Measurements from ENCODE around the gene ZNF592.
A peak's percentile ranks its signal among the peaks of the same experiment; 100 is the strongest.
"Not testable (repeated sequence)": the region's sequence is repeated elsewhere in the genome, so short reads cannot be mapped to it uniquely, and the experiment has no call there.

ZNF592 gene, protein sequence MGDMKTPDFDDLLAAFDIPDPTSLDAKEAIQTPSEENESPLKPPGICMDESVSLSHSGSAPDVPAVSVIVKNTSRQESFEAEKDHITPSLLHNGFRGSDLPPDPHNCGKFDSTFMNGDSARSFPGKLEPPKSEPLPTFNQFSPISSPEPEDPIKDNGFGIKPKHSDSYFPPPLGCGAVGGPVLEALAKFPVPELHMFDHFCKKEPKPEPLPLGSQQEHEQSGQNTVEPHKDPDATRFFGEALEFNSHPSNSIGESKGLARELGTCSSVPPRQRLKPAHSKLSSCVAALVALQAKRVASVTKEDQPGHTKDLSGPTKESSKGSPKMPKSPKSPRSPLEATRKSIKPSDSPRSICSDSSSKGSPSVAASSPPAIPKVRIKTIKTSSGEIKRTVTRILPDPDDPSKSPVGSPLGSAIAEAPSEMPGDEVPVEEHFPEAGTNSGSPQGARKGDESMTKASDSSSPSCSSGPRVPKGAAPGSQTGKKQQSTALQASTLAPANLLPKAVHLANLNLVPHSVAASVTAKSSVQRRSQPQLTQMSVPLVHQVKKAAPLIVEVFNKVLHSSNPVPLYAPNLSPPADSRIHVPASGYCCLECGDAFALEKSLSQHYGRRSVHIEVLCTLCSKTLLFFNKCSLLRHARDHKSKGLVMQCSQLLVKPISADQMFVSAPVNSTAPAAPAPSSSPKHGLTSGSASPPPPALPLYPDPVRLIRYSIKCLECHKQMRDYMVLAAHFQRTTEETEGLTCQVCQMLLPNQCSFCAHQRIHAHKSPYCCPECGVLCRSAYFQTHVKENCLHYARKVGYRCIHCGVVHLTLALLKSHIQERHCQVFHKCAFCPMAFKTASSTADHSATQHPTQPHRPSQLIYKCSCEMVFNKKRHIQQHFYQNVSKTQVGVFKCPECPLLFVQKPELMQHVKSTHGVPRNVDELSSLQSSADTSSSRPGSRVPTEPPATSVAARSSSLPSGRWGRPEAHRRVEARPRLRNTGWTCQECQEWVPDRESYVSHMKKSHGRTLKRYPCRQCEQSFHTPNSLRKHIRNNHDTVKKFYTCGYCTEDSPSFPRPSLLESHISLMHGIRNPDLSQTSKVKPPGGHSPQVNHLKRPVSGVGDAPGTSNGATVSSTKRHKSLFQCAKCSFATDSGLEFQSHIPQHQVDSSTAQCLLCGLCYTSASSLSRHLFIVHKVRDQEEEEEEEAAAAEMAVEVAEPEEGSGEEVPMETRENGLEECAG (N-terminal part only)

GRCh38 chr15:84748274-84749110, at the start of gene ZNF592:
ZNF592 (plus strand) TSS chr15:84748592; CDS start chr15:84782676, 34,084 bp downstream.
- peak; percentile 6 for DNase-seq

DNA sequence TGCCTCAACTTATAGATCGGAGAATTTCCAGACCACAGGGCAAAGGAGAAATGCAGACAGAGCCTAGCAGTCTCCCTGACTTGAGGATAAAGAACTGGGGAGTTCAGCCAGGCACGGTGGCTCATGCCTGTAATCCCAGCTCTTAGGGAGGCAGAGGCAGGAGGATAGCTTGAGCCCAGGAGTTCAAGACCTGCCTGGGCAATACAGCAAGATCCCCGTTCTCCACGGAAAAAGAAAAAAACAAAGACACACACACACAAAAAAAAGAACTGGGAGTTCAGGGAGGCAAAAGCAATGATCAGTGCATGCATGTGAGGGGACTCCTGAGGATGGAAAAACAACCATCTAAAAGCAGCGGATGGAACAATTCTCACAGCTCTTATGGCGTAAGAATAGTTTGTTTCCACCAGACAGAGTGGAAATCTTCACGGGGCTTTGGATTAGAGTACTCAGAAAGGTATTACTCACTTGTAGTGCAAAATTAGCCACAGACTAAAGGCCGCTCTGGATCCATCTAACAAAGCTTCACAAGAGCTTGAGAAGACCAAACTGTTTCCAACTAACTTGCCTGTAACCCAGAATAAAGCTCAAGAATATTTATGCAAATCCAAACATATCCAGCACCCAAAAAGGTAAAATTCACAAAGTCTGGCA, 48.7 kb upstream of the ZNF592 start:
- no peak for DNase-seq

DNA sequence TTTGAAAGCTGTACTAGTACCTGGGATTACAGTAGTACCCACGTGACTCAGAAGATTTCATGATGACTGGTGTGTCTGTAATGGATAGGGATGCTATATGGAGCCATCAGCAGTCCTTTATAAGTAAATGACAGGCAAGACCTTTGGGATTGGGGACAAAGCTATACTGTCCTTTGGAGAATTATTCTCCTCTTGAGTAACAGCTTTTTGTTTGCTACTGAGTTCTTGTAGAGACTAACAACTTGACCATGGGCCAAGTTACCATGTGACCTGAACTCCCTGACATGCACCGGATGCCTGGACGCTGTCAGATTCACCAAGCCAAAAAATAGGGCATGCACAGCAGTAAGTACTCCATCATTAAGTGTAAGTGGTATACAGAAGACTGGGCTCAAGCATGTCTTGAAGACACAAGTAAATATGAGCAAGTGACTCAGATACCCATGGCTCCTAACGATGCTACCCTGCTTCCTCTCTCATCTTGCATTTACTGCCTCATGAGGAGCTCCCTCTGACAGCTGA, 45.4 kb upstream of the ZNF592 start:
- DNase-seq: no peak

DNA sequence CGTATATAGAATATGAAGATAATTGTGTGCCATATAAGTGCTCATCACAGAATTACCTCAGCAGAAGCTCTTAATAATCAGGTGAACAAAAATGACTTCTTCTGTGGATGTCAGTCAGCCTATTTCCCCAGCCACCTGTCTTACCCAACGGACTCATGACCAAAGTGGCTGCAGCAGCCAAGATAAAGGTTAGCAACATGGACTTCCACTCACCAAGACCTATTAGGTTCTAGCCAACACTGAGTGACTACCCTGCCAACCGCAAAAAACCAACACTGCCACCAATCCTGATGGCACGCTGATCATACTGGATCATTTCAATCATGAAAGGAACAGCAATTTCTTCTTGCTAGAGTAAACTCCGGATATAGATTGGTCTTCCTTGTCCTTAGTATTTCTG, 44.6 kb upstream of the ZNF592 start:
- DNase-seq: no peak

GRCh38 chr15:84714372-84714771, 34.0 kb upstream of the ZNF592 start:
- no peak for DNase-seq

DNA sequence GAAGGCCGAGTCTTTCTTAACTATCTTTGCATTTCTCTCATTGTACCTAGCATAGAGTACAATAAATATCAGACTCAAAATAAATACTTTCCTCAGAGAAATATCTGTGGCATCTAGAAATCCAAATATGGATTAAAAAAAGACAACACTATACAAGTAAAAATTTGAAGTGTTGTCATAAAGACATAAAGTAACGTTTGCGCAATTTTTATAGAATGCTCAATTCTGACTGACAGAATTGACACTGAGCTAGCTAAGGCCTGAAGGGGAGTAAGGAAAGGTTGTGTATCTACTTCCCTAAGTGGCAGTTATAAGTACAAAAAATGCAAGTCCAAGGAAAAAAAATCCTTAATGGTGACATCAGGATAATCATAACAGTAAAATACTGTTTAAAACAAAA, 33.6 kb upstream of the ZNF592 start:
- no peak for DNase-seq

DNA sequence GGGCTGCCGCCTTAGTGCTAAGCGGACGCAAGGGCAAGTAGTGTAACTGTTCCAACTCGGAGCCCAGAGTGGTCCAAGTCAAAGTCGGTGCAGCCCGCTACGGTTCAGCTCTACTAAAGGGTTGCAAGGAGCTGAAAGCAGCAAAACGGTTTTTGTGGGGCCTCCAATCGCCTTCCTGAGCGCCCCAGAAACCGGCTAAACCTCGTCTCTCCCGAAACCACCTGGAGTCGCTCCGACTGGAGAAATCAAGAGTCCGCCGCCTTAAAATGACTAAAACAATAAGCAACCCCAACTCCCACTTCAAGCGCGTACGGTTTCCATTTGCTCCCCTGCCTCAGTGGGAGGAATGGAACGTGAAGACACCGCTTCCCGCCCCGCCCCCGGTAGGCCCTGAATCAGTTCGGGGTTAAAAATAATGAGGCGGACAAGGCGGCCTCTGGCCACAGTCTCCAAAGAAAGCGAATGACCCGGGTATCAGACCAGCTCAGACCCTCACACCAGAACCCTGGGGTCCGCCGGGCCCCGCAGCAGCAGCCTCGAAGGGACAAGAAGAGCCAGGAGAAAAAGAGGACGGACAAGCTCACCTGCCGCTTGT, 32.9 kb upstream of the ZNF592 start:
- no peak for DNase-seq

DNA sequence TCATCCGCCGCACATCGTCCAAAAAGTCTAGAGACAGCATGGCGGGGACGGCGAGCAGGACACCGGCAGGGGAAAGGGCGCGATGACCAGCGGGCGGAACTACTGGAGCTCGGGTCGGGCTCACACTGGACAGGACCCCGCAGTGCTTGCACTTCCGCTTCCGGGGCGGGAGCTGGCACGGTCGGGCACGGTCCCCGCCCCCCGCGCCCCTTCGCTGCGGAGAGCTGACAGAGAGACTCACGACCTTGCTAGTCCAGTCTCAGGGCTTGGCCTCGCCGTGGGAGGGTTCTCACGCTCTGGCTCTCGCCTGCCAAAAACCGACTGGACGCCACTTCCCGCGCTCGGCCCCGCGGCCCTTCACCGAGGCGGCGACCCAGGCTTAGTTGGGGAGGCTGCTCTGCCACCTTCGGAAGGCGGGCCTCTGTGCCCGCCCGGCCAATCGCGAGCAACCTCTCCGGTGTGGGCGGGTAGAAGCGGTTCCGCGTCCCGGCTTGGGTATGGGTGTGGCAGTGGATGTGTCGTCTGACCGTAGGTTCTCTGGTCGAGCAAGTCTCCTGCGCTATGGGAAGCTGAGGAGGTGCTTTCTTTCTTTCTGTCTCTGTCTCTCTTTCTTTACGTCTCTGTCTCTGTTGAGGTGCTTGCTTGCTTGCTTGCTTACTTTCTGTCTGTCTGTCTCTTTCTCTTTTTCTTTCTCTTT, 32.2 kb upstream of the ZNF592 start, which contains the start of gene SEC11A:
Gene SEC11A (minus strand): TSS at position 104 of the 697 bp plus-strand sequence. CDS start 64 bp downstream, at position 40.
- peak; percentile 78 for DNase-seq

GRCh38 chr15:84721371-84721770, 27.0 kb upstream of the ZNF592 start:
- no peak for DNase-seq

DNA sequence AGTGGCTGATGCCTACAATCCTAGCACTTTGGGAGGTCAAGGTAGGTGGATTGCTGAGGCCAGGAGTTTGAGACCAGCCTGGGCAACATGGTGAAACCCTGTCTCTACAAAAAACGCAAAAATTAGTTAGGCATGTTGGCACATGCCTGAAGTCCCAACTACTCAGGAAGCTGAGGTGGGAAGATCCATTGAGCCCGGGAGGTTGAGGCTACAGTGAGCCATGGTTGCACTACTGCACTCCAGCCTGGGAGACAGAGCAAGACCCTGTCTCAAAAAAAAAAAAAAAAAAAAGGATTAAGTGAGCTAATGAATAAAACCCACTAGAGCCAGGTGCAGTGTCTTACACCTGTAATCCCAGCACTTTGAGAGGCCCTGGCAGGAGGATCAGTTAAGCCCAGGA, 25.8 kb upstream of the ZNF592 start:
- no peak for DNase-seq

DNA sequence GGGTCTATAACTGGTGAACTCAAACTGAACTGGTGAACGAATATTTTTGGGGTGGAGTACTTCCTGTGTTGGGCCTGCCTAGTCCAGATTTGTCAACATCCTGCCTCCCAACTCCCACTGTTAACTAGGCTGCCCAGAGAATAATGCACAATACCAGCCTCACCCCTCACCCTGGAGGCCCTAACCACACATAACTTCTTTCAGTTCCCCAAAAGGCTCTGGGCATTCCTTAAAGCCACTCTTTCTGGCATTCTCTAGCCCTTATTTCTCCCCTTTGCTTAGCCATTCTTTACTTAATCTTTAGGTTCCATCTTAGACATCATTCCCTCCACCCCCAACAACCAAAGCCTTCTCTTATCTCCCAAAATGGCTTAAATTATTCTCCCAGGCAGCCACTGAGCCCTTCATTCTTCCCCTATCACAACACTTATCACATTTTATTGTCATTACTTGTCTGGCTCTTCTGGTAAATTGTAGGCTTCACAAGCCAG, 23.3 kb upstream of the ZNF592 start:
- DNase-seq: no peak

DNA sequence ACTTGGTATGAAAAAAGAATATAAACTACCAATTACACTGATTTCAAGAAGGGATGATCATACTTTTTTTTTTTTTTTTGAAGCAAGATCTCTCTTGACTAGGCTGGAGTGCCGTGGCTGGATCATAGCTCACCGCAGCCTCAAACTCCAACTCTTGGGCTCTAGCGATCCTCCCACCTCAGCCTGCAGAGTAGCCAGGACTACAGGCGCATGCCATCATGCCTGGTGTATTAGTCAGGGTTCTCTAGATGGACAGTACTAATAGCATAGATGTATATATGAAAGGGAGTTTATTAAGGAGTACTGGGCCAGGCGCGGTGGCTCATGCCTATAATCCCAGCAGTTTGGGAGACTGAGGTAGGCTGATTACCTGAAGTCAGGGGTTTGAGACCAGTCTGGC, 21.0 kb upstream of the ZNF592 start:
- no peak for DNase-seq

DNA sequence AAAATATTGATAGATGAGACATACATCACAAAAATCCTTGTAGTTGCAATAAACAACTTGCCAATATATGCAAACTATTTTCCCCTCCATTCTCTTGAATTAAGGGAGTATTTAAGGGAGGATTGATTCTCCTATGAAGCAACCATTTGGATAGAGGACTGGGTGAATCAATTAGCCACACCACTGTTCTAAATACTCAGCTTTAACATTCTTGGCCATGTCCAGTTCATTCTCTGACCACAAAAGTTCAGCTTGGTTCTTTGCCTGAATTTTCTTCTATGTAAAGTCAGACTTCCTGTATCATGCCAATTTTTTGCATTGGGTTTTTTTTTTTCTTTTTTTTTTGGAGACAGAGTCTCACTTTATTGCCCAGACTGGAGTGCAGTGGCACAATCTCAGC, 16.6 kb upstream of the ZNF592 start:
- DNase-seq: no peak

- no peak for DNase-seq
Observed at GRCh38 chr15:84734794-84735479, 13.5 kb upstream of the ZNF592 start.

- not testable (repeated sequence) for DNase-seq
Observed at GRCh38 chr15:84735480-84736061, 12.8 kb upstream of the ZNF592 start.

- no peak for DNase-seq
Observed at GRCh38 chr15:84736375-84736774, 12.0 kb upstream of the ZNF592 start.

DNA sequence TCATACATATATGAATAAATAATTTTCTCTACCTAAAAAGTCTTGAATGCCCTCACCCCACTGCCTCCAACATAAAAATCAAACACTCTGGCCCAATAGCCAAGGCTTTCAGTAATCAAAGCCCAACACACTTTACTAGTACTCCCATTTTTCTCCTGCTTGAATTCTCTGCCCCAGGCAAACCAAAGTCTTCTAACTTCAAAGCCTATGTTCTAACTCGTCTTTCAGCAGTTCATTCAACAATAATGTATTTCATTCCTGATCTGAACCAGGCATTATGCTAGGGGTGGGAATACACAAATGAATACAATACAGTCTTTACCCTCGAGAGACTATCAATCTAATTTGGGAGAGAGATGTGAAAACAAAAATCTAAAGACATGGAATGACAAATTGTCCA, 11.4 kb upstream of the ZNF592 start:
- no peak for DNase-seq

DNA sequence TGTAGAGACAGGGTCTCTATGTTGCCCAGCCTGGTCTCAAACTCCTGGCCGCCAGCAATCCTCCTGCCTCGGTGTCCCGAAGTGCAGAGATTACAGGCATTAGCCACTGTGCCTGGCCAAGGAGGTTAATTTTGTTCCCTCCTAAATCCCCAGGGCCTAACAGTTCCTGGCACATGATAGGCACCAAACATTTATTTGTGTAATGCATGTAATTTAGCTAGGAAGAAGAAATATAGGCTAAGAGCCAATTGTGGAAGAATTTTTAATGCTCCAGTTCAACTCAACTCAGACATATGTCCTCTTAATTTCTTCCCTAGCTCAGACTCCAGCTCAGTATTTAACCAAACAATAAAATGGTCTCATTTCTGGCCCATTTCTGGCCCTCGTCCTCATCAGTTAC, 7.7 kb upstream of the ZNF592 start:
- peak; percentile 3 for DNase-seq

- DNase-seq: no peak
Observed at GRCh38 chr15:84741121-84741520, 7.3 kb upstream of the ZNF592 start.

Measured in NCI-H446 treated with DMSO at 0.1 percent for 48 hours (cell line).